CD4-positive, alpha-beta T cell treated with Interleukin-6 at 100 ng/mL for 8 hours (primary cell): ENCODE results near the gene MYRIP.
"Not testable (repeated sequence)": the region's sequence is repeated elsewhere in the genome, so short reads cannot be mapped to it uniquely, and the experiment has no call there.

Source experiments
- DNase-seq: peaks from one replicate; pipeline ENCODE4 v3.0.0-alpha.2; 2020; ENCODE audit warnings: mixed read lengths, low spot score

MYRIP gene

GRCh38 chr3:40042752-40043443 is 233.5 kb downstream of the MYRIP start:
- no peak for DNase-seq

GRCh38 chr3:40043444-40043755 is 234.0 kb downstream of the MYRIP start:
- DNase-seq, result no peak

- no peak for DNase-seq
Observed at GRCh38 chr3:40044487-40044886, 235.1 kb downstream of the MYRIP start.

GRCh38 chr3:40045051-40045450 is 235.6 kb downstream of the MYRIP start:
- DNase-seq, result no peak

GRCh38 chr3:40046149-40046548 is 236.7 kb downstream of the MYRIP start:
- no peak for DNase-seq

- DNase-seq, result no peak
Observed at GRCh38 chr3:40047406-40047805, 238.0 kb downstream of the MYRIP start.

- DNase-seq, result no peak
Observed at GRCh38 chr3:40053663-40054062, 244.3 kb downstream of the MYRIP start.

GRCh38 chr3:40054568-40055222 is 245.3 kb downstream of the MYRIP start:
- no peak for DNase-seq

GRCh38 chr3:40055361-40055760 is 246.0 kb downstream of the MYRIP start:
- no peak for DNase-seq

GRCh38 chr3:40055956-40056355 is 246.5 kb downstream of the MYRIP start:
- no peak for DNase-seq

- no peak for DNase-seq
Observed at GRCh38 chr3:40057077-40057476, 247.7 kb downstream of the MYRIP start.

GRCh38 chr3:40057786-40058185 is 248.4 kb downstream of the MYRIP start:
- DNase-seq, result no peak

GRCh38 chr3:40068636-40069035 is 259.2 kb downstream of the MYRIP start:
- DNase-seq, result no peak

GRCh38 chr3:40070816-40071215 is 261.4 kb downstream of the MYRIP start:
- no peak for DNase-seq

GRCh38 chr3:40071683-40072238 is 262.4 kb downstream of the MYRIP start:
- no peak for DNase-seq

GRCh38 chr3:40073310-40074007 is 264.1 kb downstream of the MYRIP start:
- no peak for DNase-seq

GRCh38 chr3:40077139-40077538 is 267.7 kb downstream of the MYRIP start:
- DNase-seq, result not testable (repeated sequence)

GRCh38 chr3:40077828-40078492 is 268.6 kb downstream of the MYRIP start:
- not testable (repeated sequence) for DNase-seq

- no peak for DNase-seq
Observed at GRCh38 chr3:40078590-40078989, 269.2 kb downstream of the MYRIP start.

GRCh38 chr3:40079203-40079846 is 269.9 kb downstream of the MYRIP start:
- no peak for DNase-seq

GRCh38 chr3:40079847-40080240 is 270.4 kb downstream of the MYRIP start:
- DNase-seq, result no peak

GRCh38 chr3:40083066-40083465 is 273.7 kb downstream of the MYRIP start:
- DNase-seq, result no peak
